ENCODE results near the gene DOK3.

DNA sequence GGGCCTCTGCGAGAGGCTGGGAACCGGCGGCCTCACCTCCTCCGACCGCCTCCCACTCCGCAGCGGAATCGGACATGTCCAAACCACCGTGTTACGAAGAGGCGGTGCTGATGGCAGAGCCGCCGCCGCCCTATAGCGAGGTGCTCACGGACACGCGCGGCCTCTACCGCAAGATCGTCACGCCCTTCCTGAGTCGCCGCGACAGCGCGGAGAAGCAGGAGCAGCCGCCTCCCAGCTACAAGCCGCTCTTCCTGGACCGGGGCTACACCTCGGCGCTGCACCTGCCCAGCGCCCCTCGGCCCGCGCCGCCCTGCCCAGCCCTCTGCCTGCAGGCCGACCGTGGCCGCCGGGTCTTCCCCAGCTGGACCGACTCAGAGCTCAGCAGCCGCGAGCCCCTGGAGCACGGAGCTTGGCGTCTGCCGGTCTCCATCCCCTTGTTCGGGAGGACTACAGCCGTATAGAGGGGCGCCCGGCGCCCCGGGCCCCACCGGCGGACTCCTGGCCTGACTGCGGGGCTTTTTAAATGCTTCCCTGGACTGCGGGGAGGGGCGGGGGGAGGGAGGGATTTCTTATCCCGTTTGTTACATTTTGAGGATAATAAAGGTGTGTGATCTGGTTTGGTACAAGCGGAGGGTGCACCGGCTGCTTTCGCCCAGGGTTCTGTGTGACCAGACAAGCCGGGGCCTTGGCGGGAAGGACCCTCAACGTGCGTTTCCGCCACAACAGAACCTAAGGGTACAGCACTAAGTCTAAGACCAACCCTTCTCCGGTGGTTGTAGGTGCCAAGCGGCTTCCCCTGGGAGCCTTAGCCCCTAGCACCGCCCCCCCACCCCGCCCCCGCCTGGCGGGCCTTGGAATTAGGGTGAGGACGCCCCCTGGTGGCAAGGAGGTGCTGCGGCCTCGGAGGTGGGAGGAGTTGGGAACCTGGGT, 53.7 kb downstream of the DOK3 start:
- TF ChIP-seq, protein P1, sequence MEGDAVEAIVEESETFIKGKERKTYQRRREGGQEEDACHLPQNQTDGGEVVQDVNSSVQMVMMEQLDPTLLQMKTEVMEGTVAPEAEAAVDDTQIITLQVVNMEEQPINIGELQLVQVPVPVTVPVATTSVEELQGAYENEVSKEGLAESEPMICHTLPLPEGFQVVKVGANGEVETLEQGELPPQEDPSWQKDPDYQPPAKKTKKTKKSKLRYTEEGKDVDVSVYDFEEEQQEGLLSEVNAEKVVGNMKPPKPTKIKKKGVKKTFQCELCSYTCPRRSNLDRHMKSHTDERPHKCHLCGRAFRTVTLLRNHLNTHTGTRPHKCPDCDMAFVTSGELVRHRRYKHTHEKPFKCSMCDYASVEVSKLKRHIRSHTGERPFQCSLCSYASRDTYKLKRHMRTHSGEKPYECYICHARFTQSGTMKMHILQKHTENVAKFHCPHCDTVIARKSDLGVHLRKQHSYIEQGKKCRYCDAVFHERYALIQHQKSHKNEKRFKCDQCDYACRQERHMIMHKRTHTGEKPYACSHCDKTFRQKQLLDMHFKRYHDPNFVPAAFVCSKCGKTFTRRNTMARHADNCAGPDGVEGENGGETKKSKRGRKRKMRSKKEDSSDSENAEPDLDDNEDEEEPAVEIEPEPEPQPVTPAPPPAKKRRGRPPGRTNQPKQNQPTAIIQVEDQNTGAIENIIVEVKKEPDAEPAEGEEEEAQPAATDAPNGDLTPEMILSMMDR (IDR thresholded peaks at IDR 0.05; ENCODE audit: insufficient read depth, low read length), result peak; percentile 85
- TF ChIP-seq GABPA (IDR thresholded peaks at IDR 0.05; ENCODE audit: low read depth), result peak; percentile 19; the same call in 1 of the 2 replicates
